Stimulated activated CD4-positive, alpha-beta T cell treated with anti-CD3 and anti-CD28 coated beads, Interleukin-4, amount 100 ng/mL, for 4 hours (primary cell): ENCODE measurements around the gene MLLT3.

ENCODE experiments used
- DNase-seq, 2 experiments: peaks; one replicate each; pipeline ENCODE4 v3.0.0-alpha.2; 2020

MLLT3 gene

DNA sequence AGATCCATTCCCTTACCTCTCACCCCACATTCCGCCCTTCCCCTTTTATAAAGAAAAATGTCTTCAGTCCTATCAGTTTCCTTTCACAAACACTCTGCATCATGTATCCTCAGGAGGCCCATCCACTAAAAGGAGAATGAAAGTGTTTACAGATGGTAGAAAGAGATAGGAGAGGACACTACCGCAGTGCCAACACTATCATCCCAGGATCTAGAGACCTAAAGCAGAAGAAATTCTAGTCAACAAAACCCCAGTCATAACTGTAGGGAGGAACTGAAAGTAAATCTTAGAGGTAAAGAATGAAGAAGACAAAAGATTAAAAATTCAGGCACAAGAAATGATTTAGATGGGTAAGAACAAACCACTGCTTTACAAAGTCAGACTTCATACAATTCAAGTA lies 114.1 kb downstream of the MLLT3 start:
- DNase-seq, result no peak

DNA sequence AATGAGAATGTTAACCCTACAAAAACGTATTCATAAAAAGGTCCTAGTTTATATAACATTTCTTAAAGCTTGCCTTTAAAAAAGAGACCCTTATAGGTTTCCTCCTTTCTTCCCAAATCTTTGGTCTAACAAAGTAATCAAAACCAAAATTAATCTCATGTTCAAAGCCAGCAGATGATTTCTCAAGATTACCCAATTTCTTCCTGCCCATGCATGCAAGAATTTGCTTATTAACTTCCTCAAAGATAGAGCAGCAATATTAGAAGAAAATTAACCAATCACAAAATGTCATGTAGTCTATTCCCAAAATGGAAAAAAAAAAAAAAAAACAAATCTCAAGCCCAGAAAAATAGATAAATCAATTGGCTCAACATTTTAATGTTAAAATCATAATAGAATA lies 114.9 kb downstream of the MLLT3 start:
- no peak for DNase-seq

DNA sequence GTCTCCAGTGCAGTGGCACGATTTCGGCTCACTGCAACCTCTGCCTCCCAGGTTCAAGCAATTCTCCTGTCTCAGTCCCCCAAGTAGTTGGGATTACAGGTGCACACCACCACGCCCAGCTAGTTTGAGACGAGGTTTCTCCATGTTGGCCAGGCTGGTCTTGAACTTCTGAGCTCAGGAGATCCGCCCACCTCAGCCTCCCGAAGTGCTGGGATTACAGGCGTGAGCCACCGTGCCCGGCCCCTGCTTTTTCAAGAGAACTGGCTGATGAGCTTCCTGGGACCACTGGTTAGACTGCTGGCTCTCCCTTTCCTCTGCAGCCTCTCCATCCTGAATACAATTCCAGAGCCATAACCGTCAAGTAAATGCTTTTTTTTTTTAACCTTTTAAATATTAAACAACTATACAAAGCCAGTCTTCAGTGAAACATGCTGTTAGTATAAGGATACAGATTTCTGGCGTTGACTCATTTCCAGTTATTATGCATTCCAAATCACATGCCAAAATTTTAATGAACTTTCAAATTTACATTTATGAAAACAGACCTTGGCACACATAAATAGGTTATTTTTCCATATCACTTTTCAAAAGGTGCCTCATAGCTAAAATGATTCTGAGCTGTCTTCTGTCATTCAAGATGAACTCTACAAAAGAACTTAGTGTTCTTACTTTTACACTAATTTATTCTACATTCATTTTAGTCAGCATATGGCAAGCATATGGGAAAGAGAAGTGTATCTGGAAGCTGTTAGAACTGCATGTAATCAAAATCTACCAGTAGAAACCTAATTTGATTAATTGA lies 116.0 kb downstream of the MLLT3 start:
- no peak for DNase-seq

DNA sequence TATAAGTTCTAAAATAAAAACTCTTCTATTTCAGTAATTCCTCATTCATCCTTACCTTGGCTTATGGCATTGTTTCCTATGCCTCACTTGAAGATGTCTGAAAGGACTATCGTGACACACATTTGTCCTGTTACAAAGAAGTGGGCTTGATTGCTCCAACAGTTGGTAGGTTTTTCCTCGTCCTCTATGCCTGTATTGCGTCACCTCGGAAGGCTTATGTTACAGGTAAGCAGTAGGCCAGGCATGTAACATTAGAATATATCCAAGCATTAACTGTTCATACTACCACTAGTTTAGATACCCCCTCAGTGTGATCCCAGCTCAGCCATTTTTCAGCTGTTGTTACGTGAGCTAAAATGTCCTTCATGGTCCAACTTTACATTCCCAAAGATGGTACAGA lies 116.7 kb downstream of the MLLT3 start:
- DNase-seq, result no peak

DNA sequence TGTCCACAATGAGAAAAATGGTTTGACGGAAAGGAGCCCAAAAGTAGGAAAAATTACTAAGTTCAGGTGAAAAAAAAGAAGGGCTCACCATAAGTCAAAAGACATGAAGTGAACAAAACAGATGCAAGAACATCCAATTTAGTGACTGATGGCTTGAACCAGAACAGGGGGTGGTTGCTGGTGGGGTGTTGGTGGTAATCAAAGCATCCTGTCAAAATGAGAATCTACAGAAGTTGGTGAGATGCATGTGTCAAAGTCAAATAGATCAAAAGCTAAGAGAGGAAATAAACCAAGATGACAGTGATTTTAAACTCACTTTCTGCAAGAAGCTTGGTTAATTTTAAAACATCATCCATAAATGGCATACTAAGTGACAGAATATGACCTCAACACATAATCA lies 117.4 kb downstream of the MLLT3 start:
- no peak for DNase-seq

DNA sequence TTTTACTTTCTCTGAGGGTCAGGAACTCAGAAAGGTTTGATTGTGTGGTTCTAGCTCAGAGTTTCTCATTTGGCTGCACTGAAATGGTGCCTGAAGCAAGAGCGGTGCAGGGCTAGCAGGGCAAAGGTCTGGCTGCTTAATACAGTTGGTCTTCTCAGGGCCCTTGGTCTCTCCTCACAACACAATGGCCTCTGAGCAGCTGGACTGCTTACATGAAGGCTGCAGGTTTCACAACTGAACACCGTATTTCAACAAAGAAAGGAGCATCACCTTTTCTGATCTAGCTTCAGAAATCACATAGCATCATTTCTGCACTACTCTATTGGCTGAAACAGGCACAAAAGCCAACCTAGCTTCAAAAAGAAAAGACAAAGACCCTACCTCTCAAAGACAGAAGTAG lies 122.2 kb downstream of the MLLT3 start:
- DNase-seq, result no peak

DNA sequence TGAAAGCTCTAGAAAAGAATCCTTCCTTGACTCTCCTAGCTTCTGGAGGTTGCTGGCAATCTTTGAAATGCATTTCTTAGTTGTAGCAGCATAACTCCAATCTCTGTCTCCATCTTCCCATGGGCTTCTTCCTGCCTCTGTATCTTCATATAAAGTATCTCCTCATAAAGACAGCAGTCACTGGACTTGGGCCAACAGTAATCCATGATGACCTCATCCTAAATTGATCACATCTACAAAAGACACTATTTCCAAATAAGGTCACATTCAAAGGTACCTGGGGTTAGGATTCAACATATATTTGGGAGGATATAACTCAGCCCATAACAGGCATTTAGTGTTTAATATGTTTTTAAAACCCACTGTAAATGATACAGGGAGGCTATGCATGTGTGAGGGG lies 123.3 kb downstream of the MLLT3 start:
- no peak for DNase-seq

DNA sequence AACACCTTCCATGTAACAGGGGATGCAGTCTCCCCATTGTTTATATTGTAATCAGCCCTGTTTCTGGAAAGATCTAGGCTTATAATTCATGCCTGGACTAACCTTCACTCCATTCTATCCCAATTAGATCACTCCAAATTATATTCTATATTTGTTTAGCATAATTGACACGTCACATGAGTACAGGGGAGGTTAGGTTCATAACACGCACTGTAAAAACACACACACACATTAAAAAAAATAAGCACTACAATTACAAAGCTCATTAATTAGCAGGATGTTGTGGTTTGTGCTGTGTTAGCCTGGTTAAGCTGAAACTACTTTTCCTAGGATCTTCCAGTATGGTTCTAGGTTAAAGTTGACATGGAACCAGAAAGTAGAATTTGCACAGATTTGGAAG lies 126.0 kb downstream of the MLLT3 start:
- DNase-seq, result no peak

DNA sequence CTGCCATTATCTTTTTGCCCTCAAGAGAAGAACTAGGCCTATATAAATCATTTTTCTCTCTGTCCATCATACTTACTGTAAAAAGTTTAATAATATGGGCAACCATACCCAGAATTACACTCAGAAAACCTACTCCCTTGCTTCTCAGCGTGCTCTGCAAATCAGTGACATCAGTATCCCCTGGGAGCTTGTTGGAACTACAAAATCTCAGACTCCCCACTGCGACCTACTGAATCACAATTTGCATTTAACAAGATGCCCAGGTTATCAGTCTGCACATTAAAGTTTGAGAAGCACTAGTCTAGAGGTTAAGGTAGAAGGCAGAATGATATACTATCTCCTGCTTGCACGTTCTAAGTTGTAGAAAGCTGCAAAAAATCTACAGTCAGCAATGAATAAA lies 127.2 kb downstream of the MLLT3 start:
- DNase-seq, result no peak

DNA sequence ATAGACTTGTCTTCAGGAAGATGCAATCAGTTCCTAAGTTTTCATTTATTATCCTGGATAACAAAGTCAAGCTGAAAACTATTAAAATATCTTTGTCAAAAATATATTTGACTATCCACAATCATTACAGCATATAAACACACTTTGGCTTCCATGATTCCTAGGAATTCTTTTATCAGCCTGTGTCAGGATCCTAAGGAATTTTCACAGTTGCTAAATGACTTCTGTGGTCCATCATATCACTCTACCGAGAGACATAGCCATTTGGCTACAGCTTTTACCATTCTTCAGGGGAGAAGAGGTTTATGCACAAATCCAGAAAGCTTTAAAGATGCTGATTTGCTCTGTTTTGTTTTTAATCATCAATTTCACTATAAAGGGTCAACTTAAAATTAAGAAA lies 128.3 kb downstream of the MLLT3 start:
- no peak for DNase-seq

DNA sequence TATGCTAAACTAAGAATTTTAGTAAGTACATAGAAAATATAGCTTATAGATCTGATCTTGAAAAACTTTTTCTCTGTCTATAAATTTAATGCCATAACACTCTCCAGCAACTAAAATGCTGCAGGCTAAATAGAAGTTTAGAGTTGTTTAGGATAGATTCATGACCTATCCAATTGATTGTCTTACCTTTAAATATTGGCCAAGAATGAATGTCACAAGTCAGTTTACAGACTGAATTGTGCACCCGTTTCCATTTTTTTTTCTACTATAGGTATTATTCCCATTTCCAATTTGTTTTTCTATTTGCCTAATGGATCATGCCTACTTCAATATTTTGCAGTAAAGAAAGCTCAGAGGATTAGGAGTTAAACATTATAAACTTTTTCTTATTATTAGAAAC lies 129.5 kb downstream of the MLLT3 start:
- DNase-seq, result no peak

DNA sequence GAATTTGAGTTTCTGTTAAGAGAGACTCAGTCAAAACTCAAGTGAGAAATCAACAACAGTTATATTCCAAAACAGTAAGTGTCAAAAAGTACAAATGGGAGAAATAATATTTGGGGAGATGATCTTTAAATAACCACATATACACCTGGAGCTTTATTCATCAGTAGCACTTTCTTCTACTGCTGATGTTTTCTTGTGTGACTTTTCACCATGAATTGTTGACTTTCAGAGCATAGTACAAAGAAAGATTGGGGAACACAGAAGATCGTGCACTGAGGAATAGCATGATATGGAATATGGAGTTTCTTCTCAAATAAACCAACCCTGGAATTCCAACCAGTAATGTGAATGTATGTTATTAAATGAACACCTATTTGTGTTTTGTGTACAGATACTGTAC lies 130.7 kb downstream of the MLLT3 start:
- no peak for DNase-seq

DNA sequence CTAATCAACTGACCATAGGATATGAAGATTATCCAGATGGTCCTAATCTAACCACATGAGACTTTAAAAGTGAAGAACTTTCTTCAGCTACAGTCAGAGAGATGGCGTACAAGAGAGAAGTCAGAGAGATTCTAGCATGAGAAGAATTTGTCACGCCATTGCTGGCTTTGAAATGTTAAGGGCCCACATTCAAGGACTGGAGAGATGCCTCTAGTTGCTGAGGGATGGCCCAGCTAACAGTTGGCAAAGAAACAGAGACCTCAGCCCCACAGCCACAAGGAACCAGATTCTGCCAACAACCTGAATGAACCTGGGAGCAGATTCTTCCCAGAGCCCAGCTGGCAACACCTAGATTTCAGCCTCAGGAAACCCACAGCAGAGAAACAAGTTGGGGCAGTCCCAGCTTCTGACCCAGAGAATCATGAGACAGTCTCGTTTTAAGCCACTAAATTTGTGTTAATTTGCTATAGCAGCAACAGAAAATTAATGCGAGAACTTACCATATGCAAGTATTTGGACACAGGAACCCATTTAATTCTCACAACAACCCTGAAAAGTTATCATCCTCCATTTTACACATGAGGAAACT lies 132.0 kb downstream of the MLLT3 start:
- no peak for DNase-seq

DNA sequence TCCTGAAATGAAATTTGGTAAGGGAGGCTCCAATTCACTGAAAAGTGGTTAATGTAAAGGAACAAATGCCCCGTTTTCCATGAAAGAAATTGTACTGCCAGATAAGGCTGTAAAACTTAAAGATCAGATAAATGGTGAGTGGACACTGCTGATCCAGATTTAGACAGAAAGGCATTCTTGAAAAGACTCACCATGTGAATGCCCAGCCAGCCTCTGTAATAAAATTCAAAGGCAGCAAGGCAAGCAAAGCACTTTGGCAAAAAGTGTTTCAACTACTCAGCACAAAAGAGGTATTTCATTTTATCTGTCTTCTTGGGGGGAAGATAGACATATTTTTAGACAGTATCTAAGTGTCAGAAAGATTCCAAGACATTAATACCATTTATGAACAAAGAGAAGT lies 133.6 kb downstream of the MLLT3 start:
- no peak for DNase-seq

DNA sequence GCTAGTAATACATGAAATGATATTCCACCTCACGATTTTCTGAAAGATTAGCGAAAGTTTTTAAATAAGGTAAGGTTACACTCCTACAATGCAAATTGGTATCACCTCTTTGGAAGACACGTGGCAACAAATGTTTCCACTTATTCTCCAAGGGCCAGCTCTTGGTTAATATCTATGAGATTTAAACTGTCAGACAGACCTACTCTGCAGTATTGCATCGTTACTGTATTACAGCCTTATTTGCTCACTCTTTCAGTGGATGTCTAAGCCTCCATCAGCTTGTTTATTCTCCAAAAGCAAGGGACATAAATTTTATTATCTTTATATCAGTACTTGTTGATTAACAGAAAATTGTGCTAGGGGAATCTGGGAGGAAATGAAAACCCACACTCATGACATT lies 135.7 kb downstream of the MLLT3 start:
- DNase-seq, result no peak

DNA sequence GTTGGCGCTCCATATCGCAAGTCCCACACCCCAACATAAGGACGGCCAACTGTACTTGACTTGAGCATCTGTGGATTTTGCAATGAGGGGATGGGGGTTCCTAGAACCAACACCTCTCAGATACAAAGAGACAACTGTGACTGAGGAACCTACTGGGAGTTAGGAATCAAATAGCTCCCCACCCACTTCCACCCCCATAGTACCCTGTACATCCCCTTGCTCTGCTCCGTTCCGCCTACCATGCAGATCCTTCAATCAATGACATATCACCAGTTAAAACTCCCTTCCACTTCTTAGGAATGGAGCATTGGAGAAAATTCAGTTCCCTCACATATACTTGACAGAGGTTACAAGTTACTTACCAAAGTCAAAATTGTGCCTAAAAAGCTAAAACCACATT lies 140.9 kb downstream of the MLLT3 start:
- no peak for DNase-seq

DNA sequence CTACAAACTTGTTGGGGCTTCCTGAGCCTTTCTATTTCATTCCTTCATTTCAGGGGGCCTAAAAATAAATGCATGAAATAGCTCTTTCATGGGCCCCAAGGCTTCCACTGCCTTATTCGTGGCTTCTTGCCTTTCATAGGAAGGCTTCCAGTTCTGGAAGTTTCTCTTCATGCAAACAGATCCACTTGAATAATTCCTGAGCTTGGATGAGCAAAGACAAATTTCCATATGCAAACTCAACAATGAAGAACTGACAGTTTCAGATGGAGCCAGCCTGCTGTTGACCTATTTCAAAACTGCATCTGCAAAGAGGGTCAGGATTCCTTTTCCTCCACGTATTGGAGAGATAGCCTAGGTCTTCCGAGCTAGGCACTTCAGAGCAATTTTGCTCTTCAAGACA lies 142.1 kb downstream of the MLLT3 start:
- no peak for DNase-seq

DNA sequence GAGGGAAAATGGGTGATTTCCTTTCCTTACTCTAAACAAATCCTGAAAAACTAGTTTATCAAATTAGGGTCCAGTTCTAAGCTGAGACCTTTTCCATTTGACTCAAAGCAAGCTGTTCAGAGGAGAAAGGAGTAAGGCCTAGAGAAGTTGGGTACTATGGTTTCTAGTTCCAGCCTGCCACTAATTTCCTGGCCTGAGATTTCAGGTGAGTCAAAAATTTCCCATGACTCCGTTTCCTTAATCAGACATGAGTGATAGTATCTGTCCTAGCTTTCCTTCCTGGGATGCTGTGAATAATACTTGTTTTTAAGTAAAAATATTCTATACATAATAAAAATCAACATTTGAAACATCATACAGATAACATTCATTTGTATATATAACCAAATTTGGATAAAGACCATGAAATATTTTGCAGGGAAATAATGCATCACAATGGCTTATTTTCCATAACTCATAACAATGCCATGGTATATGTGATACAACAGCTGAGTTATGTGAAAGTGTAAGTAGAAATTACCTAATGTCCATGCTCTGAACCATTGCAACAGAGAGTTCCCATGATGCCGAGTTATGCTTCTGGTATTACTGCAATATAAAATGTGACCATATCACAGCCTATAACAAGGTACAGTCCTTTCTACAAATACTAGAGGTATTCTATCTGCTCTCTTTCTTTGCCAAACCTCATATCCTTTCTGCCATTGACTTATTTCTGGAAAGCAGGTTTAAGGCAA lies 142.7 kb downstream of the MLLT3 start:
- no peak for DNase-seq

DNA sequence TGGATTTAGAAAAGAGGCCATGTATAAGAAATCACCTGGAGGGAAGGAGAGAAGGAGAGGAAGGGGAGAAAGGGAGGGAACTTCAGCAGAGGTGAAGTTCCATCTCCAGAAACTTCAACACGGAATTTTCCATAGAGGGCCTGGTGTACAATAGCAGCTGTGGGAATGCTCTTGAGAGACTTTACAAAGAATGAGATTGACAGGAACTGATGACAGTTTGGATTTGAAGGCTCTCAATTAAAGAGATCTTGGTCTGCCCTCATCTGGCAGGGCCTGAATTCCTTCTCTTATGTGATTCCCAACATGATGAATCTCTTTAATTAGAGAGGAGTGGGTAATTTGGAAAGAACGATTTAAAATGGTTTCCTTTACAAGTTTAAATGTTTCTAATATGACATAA lies 143.5 kb downstream of the MLLT3 start:
- no peak for DNase-seq

DNA sequence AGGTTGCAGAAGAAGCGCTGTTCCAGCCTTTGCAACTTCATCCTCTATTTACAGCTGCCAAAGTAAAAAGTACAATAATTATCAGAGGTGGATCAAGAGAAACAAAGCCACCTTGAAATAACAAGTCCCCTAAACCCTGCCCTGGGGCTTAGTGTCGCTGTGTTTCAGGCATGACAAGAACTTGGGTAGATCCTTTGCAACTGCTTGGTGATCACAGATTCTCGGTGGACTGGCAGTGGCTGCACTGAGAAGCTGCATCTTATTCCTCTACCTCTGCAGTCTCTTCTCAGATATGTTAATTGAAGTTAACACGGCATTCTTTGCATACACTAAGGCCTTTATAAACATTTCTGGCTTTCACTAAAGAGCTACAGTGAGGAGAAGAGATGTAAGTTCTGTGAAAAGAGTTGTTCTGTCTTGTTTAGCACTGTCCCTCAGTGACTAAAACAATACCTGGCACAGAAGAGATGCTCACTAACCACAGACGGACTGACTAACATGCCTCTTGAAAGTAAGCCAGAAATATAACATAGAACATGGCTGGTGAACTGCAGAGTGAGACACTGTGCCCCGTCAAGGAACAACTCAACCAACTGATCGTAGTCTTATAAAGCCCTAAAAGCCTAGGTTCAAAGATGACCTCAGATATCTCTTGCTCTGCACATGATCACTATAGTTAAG lies 144.2 kb downstream of the MLLT3 start:
- DNase-seq, result no peak

DNA sequence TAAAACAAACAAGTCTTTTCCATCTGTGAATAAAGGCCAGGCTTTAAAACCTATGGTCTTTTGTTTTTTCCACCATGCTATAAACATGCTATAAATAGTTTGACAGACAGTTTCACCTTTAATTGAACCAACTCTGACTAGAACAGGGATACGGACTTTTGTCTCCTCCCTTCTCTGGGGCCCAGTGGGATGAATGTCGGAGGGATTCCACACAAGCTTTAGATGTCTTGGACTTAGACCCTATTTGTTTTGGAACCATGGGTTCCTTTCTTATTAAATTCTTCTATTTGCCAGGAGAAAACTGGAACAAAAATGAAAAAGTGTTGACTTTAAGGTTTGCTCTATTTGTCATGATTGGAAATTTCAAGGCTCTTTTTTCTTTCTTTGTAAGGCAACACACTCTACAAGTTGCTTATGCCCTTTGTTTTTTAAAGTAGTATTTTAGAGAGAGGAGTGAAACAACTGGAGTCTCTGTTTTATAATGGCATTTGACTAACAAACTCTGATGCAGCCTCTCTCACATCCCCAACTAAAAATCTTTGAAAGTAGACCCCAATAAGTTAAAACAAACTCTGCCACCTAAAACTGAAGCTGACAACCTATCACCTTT lies 145.3 kb downstream of the MLLT3 start:
- DNase-seq, result no peak

DNA sequence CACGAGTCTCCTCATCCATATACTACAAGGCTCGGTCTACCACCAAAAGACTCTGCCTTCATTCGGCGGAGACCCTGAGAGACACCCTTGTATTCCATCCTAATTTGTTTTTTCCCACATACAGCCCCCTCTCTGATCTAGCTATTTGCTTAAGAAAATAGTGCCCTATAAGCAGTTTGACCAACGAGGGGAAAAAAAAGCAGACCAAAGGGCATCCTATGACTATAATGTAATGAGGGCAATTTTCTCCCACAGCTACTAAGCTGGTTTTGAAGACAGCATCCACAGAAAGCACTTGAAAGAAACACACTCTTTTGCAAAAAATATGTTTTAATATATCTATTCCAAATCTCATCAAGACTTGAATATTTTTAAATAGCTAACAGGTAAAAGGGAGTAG lies 147.8 kb downstream of the MLLT3 start:
- DNase-seq, result no peak

DNA sequence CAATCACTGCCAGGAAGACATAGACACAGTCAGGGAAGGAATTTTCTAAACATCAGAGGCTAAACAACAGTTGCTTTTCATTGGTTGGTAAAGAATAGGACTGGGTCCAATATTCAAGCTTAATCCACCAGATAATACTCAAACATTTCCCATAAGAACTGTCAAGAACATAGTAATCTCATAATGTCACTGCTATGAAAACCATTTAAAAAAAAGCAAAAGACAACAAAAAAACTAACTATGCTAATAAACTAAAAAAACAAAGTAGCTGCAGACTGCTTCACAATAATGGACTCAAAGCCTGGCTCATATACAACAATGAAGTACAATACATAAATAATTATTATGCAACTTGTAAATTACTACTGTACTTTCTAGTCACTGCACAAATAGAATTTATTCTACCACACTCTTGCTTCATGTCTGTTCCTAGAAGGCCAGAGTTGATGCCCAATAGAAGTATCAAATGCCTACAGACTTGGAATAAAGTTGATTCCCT lies 148.7 kb downstream of the MLLT3 start:
- DNase-seq, result no peak
